ENCODE measurements around the gene RLN3. TPM values are rescaled to one million over a fixed set of nuclear protein-coding genes. Genes with fewer than 3 reads are reported as not detected.

Gene RLN3
- total and polyA plus RNA-seq, 9 of the 15 experiments (the other 6 are each of a cell fraction or from before 2014, with no cell fraction given), result 0.31 to 1.2 (median 0.71) TPM; not detected in 6

DNA sequence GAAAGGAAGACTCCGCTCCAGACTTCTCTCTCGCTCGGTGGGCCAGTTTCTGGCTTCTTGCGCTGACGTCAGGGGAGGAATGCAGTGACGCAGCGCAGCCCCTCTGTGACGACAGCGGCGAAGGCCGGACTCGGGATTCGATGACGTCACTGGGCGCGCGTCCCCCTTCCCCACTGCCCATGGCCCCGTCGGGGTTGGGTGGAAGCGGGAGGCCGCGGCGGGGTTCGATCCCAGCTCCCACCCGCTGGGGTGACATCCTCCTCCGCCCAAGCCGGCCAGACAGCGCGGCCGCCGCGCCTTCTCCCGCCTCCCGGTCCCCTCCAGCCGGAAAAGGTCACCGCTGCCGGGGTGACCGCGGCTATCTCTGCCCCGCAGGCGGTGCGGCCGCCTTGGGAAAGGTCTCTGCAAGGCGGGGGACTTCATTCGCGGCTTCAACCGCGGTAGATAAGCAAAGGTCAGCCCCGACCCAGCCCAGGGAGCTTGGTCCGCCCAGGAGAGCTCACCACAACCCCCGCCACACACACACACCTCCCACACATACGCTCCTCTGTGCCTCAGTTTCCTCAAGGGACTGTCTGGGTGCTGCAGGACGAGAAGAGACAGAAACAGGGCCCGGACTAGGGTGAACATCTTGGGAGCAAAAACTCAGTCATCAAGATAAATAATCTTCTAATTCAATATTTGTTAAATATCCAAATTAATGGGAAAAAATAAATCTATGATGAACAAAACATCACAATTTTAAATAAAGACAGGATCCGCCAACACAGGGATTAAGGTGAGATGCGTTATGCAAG, 21.0 kb upstream of the RLN3 start (continued):
- TF ChIP-seq ZNF407 (IDR thresholded peaks at IDR 0.05; ENCODE audit: low read depth) (no peak; the same call in 1 of the 2 replicates), ZNF445 (CRISPR knock-in tag; IDR thresholded peaks at IDR 0.05; ENCODE audit: low read depth) (no peak), EHMT2 (IDR thresholded peaks at IDR 0.05) (no peak), PML (IDR thresholded peaks at IDR 0.05; ENCODE audit: low read length) (peak; percentile 94), ZKSCAN1 (IDR thresholded peaks at IDR 0.05; ENCODE audit: low read depth, low read length) (peak; percentile 84), ZBTB11 (CRISPR knock-in tag; IDR thresholded peaks at IDR 0.05) (peak in 2 of 3 experiments; percentile 54 to 86; a peak in 3 of 6 replicates), NFXL1 (CRISPR knock-in tag; IDR thresholded peaks at IDR 0.05) (no peak), HEY1 (CRISPR knock-in tag; IDR thresholded peaks at IDR 0.05; ENCODE audit: borderline replicate concordance) (no peak), STAG1 (CRISPR knock-in tag; IDR thresholded peaks at IDR 0.05; ENCODE audit: borderline replicate concordance) (no peak), ZKSCAN8 (CRISPR knock-in tag; IDR thresholded peaks at IDR 0.05) (no peak), CBX1 (IDR thresholded peaks at IDR 0.05; ENCODE audit: low read depth) (peak; percentile 95; the same call in 1 of the 2 replicates), SMARCC2 (IDR thresholded peaks at IDR 0.05; ENCODE audit: low read depth) (peak; percentile 99)
- TF ChIP-seq, protein P1, sequence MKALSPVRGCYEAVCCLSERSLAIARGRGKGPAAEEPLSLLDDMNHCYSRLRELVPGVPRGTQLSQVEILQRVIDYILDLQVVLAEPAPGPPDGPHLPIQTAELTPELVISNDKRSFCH (CRISPR knock-in tag; IDR thresholded peaks at IDR 0.05), result no peak
- TF ChIP-seq, protein P1 (tag; IDR thresholded peaks at IDR 0.05), result peak; percentile 100

Data from K562 (cell line).